22Rv1 (cell line): ENCODE measurements around the gene PTPN23.
A peak's percentile ranks its signal among the peaks of the same experiment; 100 is the strongest.

ENCODE experiments used
- H3K27ac ChIP-seq: fragments of 450-650 bp; 2 replicates; pipeline ENCODE4 v1.5.1; 2017
- ZFX ChIP-seq: fragments of 450-650 bp; IDR thresholded peaks from 2 replicates; pipeline ENCODE4 v1.6.1; 2017; ENCODE audit warnings: antibody characterized with exemption, borderline replicate concordance
- TF ChIP-seq, protein P1 (sequence below): fragments of 450-650 bp; IDR thresholded peaks from 2 replicates; pipeline ENCODE4 v1.5.1; 2017; ENCODE audit warnings: mild to moderate bottlenecking

The PTPN23 gene

DNA sequence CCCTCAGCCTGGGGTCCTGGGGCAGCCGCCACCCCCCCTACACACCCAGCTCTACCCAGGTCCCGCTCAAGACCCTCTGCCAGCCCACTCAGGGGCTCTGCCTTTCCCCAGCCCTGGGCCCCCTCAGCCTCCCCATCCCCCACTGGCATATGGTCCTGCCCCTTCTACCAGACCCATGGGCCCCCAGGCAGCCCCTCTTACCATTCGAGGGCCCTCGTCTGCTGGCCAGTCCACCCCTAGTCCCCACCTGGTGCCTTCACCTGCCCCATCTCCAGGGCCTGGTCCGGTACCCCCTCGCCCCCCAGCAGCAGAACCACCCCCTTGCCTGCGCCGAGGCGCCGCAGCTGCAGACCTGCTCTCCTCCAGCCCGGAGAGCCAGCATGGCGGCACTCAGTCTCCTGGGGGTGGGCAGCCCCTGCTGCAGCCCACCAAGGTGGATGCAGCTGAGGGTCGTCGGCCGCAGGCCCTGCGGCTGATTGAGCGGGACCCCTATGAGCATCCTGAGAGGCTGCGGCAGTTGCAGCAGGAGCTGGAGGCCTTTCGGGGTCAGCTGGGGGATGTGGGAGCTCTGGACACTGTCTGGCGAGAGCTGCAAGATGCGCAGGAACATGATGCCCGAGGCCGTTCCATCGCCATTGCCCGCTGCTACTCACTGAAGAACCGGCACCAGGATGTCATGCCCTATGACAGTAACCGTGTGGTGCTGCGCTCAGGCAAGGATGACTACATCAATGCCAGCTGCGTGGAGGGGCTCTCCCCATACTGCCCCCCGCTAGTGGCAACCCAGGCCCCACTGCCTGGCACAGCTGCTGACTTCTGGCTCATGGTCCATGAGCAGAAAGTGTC, 30.2 kb downstream of the PTPN23 start:
- TF ChIP-seq, protein P1, sequence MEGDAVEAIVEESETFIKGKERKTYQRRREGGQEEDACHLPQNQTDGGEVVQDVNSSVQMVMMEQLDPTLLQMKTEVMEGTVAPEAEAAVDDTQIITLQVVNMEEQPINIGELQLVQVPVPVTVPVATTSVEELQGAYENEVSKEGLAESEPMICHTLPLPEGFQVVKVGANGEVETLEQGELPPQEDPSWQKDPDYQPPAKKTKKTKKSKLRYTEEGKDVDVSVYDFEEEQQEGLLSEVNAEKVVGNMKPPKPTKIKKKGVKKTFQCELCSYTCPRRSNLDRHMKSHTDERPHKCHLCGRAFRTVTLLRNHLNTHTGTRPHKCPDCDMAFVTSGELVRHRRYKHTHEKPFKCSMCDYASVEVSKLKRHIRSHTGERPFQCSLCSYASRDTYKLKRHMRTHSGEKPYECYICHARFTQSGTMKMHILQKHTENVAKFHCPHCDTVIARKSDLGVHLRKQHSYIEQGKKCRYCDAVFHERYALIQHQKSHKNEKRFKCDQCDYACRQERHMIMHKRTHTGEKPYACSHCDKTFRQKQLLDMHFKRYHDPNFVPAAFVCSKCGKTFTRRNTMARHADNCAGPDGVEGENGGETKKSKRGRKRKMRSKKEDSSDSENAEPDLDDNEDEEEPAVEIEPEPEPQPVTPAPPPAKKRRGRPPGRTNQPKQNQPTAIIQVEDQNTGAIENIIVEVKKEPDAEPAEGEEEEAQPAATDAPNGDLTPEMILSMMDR, result no peak
- TF ChIP-seq ZFX, result no peak
- no peak overlapping the region for H3K27ac ChIP-seq

- TF ChIP-seq, protein P1, result no peak
- no peak for TF ChIP-seq ZFX
- no peak overlapping the region for H3K27ac ChIP-seq
Observed at GRCh38 chr3:47411696-47412452, 31.1 kb downstream of the PTPN23 start.

GRCh38 chr3:47412453-47412756, 31.6 kb downstream of the PTPN23 start:
- no peak overlapping the region for H3K27ac ChIP-seq
- TF ChIP-seq, protein P1, result no peak
- no peak for TF ChIP-seq ZFX

- peak overlapping the region; percentile 26 for H3K27ac ChIP-seq
- TF ChIP-seq, protein P1, result peak; percentile 8; the same call in 1 of the 2 replicates
- TF ChIP-seq ZFX, result no peak
Observed at GRCh38 chr3:47412842-47413520, 32.2 kb downstream of the PTPN23 start.

- H3K27ac ChIP-seq, result peak overlapping the region; percentile 26
Observed at GRCh38 chr3:47413751-47414150, 32.9 kb downstream of the PTPN23 start.

DNA sequence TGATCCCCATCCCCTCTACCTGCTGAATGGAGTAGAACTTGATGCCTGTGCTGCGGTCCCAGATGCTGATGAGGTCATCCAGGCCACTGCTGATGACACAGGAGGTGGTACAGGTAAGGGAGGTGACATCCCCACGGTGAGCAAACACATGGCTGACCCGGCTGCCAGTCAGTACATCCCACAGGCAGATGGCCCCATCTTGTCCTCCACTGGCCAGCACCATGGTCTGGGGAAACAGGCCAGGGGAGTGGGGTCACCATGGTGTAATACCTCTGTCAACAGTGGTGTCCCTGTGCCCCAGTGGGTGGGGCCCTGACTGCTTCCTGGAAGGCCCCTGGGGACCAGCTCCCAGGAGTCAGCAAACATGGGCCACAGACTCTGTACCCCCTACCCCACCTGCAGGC, 33.3 kb downstream of the PTPN23 start:
- peak overlapping the region; percentile 26 for H3K27ac ChIP-seq
- TF ChIP-seq, protein P1, result no peak
- TF ChIP-seq ZFX, result no peak

More at GRCh38 chr3:47413751-47414150, 32.9 kb downstream of the PTPN23 start:
- no peak for TF ChIP-seq ZFX
- TF ChIP-seq, protein P1, result no peak
